Gastrocnemius medialis (tissue), 4 donors: Measurements from ENCODE around the gene NBEA. TPM values are rescaled to one million over a fixed set of nuclear protein-coding genes. Genes with fewer than 3 reads are reported as not detected.
"Not testable (repeated sequence)": the region's sequence is repeated elsewhere in the genome, so short reads cannot be mapped to it uniquely, and the experiment has no call there.

Experiments used
- ATAC-seq, 2 donors: fragments of 150-250 bp; one replicate each; pipeline ENCODE4 v1.9.1; 2016
- DNase-seq, 2 donors: peaks; one replicate each; pipeline ENCODE4 v3.0.0-alpha.2; 2019
- H3K27ac ChIP-seq, 4 donors: fragments of 200-600 bp; sonication (generic); 1 replicate in 1 of 4; 2 replicates in 3 of 4; pipeline ENCODE4 v1.5.1; 2016 to 2018; ENCODE audit warnings: mild to moderate bottlenecking in 2 of 4, moderate library complexity in 1 of 4
- H3K27me3 ChIP-seq, 3 donors: fragments of 200-600 bp; sonication (generic) in 2 of 3; 1 replicate in 1 of 3; 2 replicates in 2 of 3; pipeline versions ENCODE4 v1.5.1 to v1.6.0; 2016 to 2019; ENCODE audit warnings: mild to moderate bottlenecking in 1 of 3, moderate library complexity in 1 of 3
- H3K36me3 ChIP-seq, 2 donors: fragments of 200-600 bp; sonication (generic) in 1 of 2; one replicate each; pipeline ENCODE4 v1.5.1; 2017 to 2018
- H3K4me1 ChIP-seq, 2 donors: fragments of 200-600 bp; sonication (generic) in 1 of 2; one replicate each; pipeline ENCODE4 v1.5.1; 2016 to 2017; ENCODE audit warnings: mild to moderate bottlenecking in 2 of 2
- H3K4me3 ChIP-seq, 4 donors: fragments of 200-600 bp; sonication (generic) in 3 of 4; 1 replicate in 1 of 4; 2 replicates in 3 of 4; pipeline ENCODE4 v1.5.1; 2016 to 2019; ENCODE audit warnings: mild to moderate bottlenecking in 2 of 4
- H3K9me3 ChIP-seq, 3 donors: fragments of 200-600 bp; sonication (generic) in 2 of 3; 1 replicate in 1 of 3; 2 replicates in 2 of 3; pipeline ENCODE4 v1.5.1; 2016 to 2019
- CTCF ChIP-seq, 5 experiments: fragments of 450-650 bp in 3 of 5; fragments of 200-600 bp in 2 of 5; sonication (generic) in 2 of 5; IDR thresholded peaks in 4 of 5; conservative IDR thresholded peaks in 1 of 5; 1 replicate in 4 of 5; 2 replicates in 1 of 5; pipeline ENCODE4 v1.5.1; 2016 to 2019; ENCODE audit warnings: antibody characterized with exemption in 5 of 5, mild to moderate bottlenecking in 3 of 5, moderate library complexity in 3 of 5
- POLR2A ChIP-seq, 2 donors: fragments of 450-650 bp; IDR thresholded peaks; one replicate each; pipeline ENCODE4 v1.6.1; 2017; ENCODE audit warnings: antibody characterized with exemption in 2 of 2, mild to moderate bottlenecking in 2 of 2, moderate library complexity in 2 of 2
- in situ Hi-C, 4 donors: fragments of 200-750 bp; cut with MboI; loops; one replicate each; pipeline versions ENCODE4 v1.15.0 to v1.8.0; 2017; ENCODE audit warnings: low sequenced_read_pairs in 4 of 4
- intact Hi-C: fragments of 100-400 bp; cut with DNase I; formaldehyde crosslinking; loops from one replicate; pipeline ENCODE4 v1.15.1; 2023; ENCODE audit warnings: low total_unique reads
- total RNA-seq, 4 donors: library from RNA; depleted of rRNA; stranded (reverse); fragments of >200 nt; gene quantifications; one replicate each; pipeline versions ENCODE4 v1.1.0 to v1.2.3, GENCODE V29; 2016

NBEA gene
- total RNA-seq, 4 donors from 2014 or later, result 4.1 to 5.1 (median 4.7) TPM

GRCh38 chr13:35086667-35087066, 144.6 kb downstream of the NBEA start:
- DNase-seq (no peak), ATAC-seq (no peak)
- Histone ChIP-seq H3K36me3 (peaks cover 0 to 4% of the 10 kb centered on the region in 2 donors), H3K4me3 (no peak overlapping the region), H3K9me3 (no peaks in the 10 kb centered on the region), H3K27me3 (no peaks in the 10 kb centered on the region), H3K4me1 (no peaks in the 10 kb centered on the region), H3K27ac (no peak overlapping the region)
- intact Hi-C loops (no loop called here), in situ Hi-C loops (no loop called here)
- no peak for TF ChIP-seq POLR2A (IDR thresholded peaks at IDR 0.05)
- TF ChIP-seq CTCF (IDR thresholded peaks at IDR 0.05 in 4 of 5, conservative IDR thresholded peaks at IDR 0.05 in 1 of 5), result no peak

- in situ Hi-C loops, result no loop called here
- TF ChIP-seq POLR2A (IDR thresholded peaks at IDR 0.05) (no peak), CTCF (IDR thresholded peaks at IDR 0.05 in 4 of 5, conservative IDR thresholded peaks at IDR 0.05 in 1 of 5) (no peak)
Measured at GRCh38 chr13:35092251-35092650, 150.2 kb downstream of the NBEA start.

GRCh38 chr13:35092751-35093150, 150.7 kb downstream of the NBEA start:
- H3K27me3 ChIP-seq, result no peaks in the 10 kb centered on the region
- DNase-seq (no peak), ATAC-seq (no peak)
- no peaks in the 10 kb centered on the region for H3K4me1 ChIP-seq
- H3K36me3 ChIP-seq, result no peaks in the 10 kb centered on the region
- H3K9me3 ChIP-seq, result no peaks in the 10 kb centered on the region
- no peak overlapping the region for H3K4me3 ChIP-seq
- TF ChIP-seq CTCF (IDR thresholded peaks at IDR 0.05 in 4 of 5, conservative IDR thresholded peaks at IDR 0.05 in 1 of 5) (no peak), POLR2A (IDR thresholded peaks at IDR 0.05) (no peak)
- in situ Hi-C loops, result no loop called here
- intact Hi-C loops, result no loop called here
- H3K27ac ChIP-seq, result no peak overlapping the region

More at GRCh38 chr13:35092251-35092650, 150.2 kb downstream of the NBEA start:
- Histone ChIP-seq H3K4me1 (no peaks in the 10 kb centered on the region), H3K9me3 (no peaks in the 10 kb centered on the region), H3K4me3 (no peak overlapping the region), H3K36me3 (no peaks in the 10 kb centered on the region), H3K27me3 (no peaks in the 10 kb centered on the region), H3K27ac (no peak overlapping the region)
- ATAC-seq (no peak), DNase-seq (no peak)
- intact Hi-C loops, result no loop called here

GRCh38 chr13:35093356-35093755, 151.3 kb downstream of the NBEA start:
- ATAC-seq (no peak), DNase-seq (no peak)
- in situ Hi-C loops (no loop called here), intact Hi-C loops (no loop called here)
- H3K36me3 ChIP-seq, result no peaks in the 10 kb centered on the region
- no peaks in the 10 kb centered on the region for H3K4me1 ChIP-seq
- TF ChIP-seq CTCF (IDR thresholded peaks at IDR 0.05 in 4 of 5, conservative IDR thresholded peaks at IDR 0.05 in 1 of 5) (no peak), POLR2A (IDR thresholded peaks at IDR 0.05) (no peak)
- no peak overlapping the region for H3K4me3 ChIP-seq
- H3K27ac ChIP-seq, result no peak overlapping the region
- no peaks in the 10 kb centered on the region for H3K27me3 ChIP-seq
- no peaks in the 10 kb centered on the region for H3K9me3 ChIP-seq

GRCh38 chr13:35106771-35107170, 164.7 kb downstream of the NBEA start:
- H3K9me3 ChIP-seq, H3K36me3 ChIP-seq, ATAC-seq, H3K27ac ChIP-seq, H3K27me3 ChIP-seq, H3K4me1 ChIP-seq, H3K4me3 ChIP-seq, intact Hi-C loops, in situ Hi-C loops, DNase-seq: not testable (repeated sequence)
